HG03565 (cell line): ENCODE measurements around the gene DPYD.
"Not testable (repeated sequence)": the region's sequence is repeated elsewhere in the genome, so short reads cannot be mapped to it uniquely, and the experiment has no call there.

Experiments
- ATAC-seq: cut with Tn5 transposase; IDR thresholded peaks from one replicate; pipeline ENCODE4 v1.9.1; 2021; ENCODE audit warnings: mild to moderate bottlenecking, moderate library complexity; ENCODE audit not compliant: unreplicated experiment

Gene DPYD

GRCh38 chr1:97379387-97380075, 541.3 kb downstream of the DPYD start:
- no peak for ATAC-seq

- no peak for ATAC-seq
Observed at GRCh38 chr1:97378596-97378995, 542.2 kb downstream of the DPYD start.

DNA sequence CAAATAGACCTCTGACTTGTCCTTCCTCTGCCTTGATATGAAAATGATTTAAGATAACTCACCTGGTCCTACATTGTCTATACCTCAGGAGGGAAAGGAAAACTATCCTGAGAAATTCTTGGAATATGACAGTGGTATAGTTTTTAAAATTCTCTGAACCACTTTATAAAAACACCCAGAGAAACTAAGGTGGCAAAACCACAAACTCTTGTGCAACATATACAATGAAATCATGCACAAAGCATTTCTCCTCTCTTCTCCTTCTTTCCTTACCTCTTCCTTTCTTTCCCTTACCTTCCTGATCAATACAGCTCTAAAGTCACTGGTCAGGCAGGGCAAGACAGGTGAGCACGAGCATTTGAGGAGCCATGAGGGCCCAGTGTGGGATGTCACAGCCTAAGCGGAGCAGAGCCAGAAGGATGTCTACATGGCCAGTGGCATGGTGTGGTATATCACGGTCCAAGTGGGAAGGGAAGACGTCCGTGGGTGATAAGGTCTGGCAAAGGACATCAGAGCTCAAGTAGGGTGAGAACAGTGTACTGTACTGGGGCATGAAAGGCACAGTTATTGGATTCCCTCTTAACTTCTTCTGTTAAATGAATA, 543.3 kb downstream of the DPYD start:
- no peak for ATAC-seq

DNA sequence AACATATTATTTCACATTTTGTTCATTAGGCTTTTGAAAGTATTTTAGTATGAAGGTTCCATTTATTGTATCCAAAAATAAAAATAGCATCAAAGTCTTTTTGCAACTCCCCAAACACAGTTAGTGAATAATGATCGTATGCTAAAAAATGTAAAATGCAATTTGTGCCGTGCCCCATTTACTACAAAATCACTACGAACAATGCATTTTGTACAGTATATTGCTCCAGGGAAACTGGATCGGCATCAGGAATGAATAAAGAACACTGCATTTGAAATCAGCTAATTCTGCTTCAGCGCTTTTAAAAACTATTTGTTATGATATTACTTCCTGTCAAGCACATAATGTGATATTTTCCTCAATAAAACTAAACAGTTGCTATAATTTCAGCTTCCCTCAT, 547.8 kb downstream of the DPYD start:
- no peak for ATAC-seq

DNA sequence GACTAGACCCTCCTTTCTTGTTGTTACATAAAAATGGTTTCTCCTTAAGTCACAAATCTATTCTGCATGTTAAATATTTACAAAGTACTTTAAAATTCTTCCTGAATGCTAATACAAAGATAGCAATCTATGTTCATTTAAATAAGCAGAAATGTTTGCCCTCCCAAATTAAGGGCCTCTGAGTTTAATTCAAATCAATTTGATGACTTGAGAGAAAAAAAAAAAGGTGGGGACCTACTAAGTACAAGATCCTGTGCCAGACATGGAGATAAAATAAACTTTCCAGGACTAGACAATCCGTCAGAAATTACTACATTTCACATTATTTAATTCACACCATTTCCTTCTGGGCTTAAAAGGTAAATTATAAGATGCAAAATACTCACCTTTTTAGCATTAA, 548.3 kb downstream of the DPYD start:
- ATAC-seq = no peak

DNA sequence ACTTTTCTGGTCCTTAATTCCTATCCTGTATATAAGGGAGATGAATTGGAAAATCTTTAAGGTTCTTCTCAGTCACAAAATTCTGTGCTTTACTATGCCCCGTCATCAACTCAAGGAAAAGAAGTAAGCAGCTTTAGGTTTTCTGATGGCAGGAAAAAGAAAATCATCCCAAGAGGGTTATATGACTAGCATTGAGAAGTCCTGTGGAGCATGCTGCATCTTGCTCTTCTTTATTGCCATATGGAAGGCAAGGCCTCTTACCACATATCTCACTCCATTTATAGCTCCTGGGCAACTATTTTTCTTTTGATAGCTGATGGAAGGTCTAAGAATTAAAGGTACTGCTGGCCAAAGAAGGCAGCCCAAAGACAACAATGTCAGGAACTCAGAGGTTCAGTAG, 552.5 kb downstream of the DPYD start:
- no peak for ATAC-seq

DNA sequence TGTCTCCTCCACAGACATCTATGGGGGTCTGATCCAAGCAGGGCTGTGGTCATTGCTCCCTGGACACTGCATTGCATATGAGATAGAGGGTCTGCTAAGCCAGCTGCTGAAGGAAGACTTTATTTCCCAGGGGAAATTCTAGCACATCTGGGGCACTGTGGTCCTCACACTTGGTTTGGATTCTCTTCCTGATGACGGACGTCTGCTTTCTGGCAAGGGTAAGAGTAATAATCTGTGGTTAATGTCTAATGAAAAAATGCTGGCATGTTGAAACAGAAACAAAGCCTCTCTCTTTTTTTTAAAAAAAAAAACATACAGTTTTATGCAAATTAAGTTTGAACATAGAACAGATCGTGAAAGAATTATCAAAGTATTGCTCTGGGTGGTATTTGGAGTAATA, 553.9 kb downstream of the DPYD start:
- no peak for ATAC-seq

DNA sequence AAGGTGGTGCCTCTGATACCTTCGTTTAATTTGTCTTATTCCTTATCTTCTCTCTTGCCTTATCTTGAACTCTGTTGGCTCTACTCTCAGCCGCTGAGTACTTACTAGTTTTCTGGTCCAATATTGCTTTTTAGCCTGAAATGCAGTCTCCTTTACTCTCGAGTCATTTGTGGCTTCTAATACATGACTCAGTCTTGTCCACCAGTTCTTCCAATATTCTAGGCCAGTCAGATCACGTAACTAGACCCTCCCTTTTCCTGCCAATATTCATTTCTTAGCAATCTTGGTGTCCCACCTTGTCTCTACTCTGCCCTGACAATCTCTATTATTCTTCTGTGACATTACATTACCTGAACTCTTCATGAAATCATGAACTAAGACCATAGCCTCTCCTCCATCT, 555.8 kb downstream of the DPYD start:
- no peak for ATAC-seq

- ATAC-seq = no peak
Observed at GRCh38 chr1:97364086-97364485, 556.7 kb downstream of the DPYD start.

DNA sequence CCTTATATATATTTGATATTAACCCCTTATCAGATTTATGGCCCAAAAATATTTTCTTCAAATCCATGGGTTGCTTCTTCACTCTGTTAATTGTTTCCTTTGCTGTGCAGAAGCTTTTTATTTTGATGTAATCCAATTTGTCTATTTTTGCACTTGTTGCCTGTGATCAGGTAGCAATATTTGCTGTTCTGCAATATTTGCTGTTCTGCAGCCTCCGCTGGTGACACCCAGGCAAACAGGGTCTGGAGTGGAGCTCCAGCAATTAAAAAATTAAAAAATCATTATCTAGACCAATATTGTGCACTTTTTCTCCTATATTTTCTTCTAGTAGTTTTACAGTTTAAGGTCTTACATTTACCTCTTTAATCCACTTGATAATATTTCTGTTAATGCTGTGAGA, 564.5 kb downstream of the DPYD start:
- ATAC-seq = no peak

GRCh38 chr1:97352936-97353382, 567.9 kb downstream of the DPYD start:
- ATAC-seq = no peak

DNA sequence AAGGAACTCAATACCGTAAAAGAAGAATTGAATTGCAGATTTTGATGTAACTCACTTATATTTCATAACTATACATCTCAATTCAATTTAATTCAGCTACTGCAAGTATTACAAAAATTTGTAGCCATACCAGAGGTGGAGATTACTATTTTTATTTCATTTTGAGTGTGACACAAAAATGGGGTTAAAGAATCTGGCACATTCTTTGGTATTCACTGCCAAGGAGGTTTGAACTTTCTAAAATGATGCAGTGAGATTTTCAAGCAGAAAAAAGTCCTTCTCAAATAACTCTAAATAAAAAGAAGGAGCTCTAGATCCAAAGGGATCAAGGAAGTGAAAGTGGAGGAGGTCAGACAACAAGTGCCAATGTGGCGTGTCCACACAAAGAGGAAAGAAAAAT, 569.0 kb downstream of the DPYD start:
- no peak for ATAC-seq

- ATAC-seq = no peak
Observed at GRCh38 chr1:97350662-97351061, 570.2 kb downstream of the DPYD start.

DNA sequence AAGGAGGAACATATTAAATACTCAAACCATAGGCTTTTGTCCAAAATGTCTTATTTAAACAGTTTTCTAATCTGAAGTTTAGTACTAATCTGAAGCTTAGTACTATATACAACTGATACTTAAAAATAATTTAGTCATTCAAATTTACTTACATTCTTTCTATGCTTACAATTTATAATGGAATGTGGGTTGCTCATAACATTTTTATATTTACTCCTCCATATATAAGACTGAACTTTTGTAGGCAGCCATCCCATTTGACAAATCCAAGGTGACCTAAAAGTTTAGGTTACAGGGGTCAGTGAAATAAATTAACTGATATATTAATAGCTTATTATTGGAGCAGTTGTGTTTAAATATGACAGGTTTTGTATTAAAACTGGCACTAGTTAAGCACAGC, 570.6 kb downstream of the DPYD start:
- ATAC-seq = no peak

- not testable (repeated sequence) for ATAC-seq
Observed at GRCh38 chr1:97349794-97350193, 571.0 kb downstream of the DPYD start.

- no peak for ATAC-seq
Observed at GRCh38 chr1:97348599-97349265, 572.1 kb downstream of the DPYD start.

- ATAC-seq = no peak
Observed at GRCh38 chr1:97340951-97341350, 579.9 kb downstream of the DPYD start.

DNA sequence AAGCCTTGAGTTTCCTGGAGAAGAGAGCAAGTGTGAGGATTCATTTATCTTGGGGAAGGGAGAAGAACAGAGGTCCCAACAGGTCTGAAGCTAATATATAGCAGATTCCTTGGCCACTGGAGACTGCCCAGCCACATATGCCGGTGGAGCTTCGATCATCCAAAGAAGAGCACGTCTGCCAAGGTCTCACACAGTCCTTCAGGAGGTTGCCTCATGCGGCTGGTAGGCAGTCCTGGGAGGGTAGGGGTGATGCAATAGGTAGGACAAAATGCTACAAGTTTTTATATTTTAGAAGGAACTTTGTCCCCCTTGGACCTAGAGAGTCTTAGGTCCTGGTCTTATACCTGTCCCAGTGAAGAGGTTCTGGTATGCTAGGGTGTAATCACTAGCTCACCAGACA, 582.5 kb downstream of the DPYD start:
- ATAC-seq = no peak

GRCh38 chr1:97337250-97338030, 583.4 kb downstream of the DPYD start:
- ATAC-seq = no peak

DNA sequence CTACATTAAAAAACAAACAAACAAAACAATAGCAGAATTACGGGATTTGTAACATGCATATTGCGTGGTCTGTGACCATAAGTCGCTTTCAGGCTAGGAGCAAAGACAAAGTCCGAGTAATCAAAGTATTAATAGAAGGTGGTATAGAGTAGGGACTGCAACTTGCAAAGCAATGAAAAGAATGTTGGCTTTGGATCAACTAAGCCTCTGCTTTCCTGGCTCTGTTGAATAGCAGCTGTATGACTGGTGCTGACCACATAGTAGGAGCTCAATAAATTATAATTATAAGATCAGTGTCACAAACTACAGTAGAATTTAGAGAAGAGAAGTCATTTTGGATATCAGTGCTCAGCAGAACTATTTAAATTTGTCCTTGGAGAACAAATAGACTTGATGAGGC, 586.4 kb downstream of the DPYD start:
- ATAC-seq = no peak

DNA sequence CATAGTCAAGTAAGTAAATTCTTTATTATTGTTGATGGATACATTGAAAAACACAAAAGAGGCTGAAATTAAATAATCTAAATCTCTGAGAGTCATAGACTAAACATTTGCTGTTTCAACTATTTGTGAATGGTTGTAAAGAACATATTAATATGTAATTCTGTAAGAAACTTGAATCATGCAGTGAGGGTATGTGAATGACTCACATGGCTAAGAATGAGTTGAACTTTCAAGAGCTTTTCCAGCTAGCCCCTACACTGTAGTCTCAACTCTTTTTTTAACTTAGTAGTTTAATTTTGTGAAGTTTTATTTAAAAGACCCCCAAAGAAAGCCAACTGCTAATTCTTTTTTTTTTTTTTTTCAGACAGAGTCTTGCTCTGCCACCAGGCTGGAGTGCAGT, 588.1 kb downstream of the DPYD start:
- ATAC-seq = no peak

DNA sequence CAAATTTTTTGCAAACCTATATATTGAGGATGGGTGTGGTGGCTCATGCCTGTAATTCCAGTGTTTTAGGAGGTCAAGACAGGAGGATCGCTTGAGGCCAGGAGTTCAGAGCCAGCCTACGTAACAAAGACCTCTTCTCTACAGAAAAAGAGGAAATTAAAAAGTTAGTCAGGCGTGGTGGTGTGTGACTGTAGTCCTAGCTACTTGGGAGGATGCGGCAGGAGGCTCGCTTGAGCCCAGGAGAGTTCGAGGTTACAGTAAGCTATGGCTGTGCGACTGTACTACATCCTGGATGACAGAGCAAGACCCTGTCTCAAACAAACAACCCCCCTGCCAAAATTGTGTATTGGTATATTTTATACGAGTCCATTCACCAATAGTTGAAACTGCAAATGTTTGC, 589.7 kb downstream of the DPYD start:
- no peak for ATAC-seq
